A673 (cell line): ENCODE measurements around the gene ACOT8. TPM values are rescaled to one million over a fixed set of nuclear protein-coding genes. Genes with fewer than 3 reads are reported as not detected.

ENCODE experiments used
- BruUV-seq: library from RNA; stranded (reverse); fragments of 400-500 nt; replicated peaks from 2 replicates; lab custom pipeline; 2021; lab: Mats Ljungman, UMichigan
- CTCF ChIA-PET: fragments of 300-600 bp; sonication (Branson Sonifier 250); formaldehyde crosslinking; loops from one replicate; lab custom pipeline; 2022; ENCODE audit warnings: antibody characterized with exemption; lab: Charles Lee
- POLR2A ChIA-PET: fragments of 300-600 bp; sonication (Branson Sonifier 250); formaldehyde crosslinking; loops from one replicate; lab custom pipeline; 2022; ENCODE audit warnings: antibody characterized with exemption; ENCODE audit not compliant: low non-redundant PET; lab: Charles Lee
- DNase-seq: peaks from one replicate; pipeline ENCODE4 v3.0.0-alpha.2; 2015; ENCODE audit warnings: low spot score
- H3K27ac ChIP-seq: fragments of 200-600 bp; sonication (generic); 2 replicates; pipeline ENCODE4 v1.5.1; 2016; ENCODE audit warnings: mixed run types, low read depth, mild to moderate bottlenecking, mixed read lengths, antibody characterized with exemption, low read length; ENCODE audit not compliant: poor library complexity, severe bottlenecking
- H3K27me3 ChIP-seq: fragments of 200-600 bp; sonication (generic); replicated peaks from 2 replicates; pipeline ENCODE4 v1.6.1; 2017; ENCODE audit warnings: mixed run types, low read depth, mild to moderate bottlenecking, mixed read lengths, antibody characterized with exemption, low read length; ENCODE audit not compliant: insufficient read depth, poor library complexity
- H3K36me3 ChIP-seq: fragments of 200-600 bp; sonication (generic); 2 replicates; pipeline ENCODE4 v1.6.1; 2016; ENCODE audit warnings: mixed run types, mild to moderate bottlenecking, mixed read lengths, antibody characterized with exemption, low read length; ENCODE audit not compliant: insufficient read depth, poor library complexity, severe bottlenecking
- H3K4me1 ChIP-seq: fragments of 200-600 bp; sonication (generic); 2 replicates; pipeline ENCODE4 v1.6.1; 2017; ENCODE audit warnings: mixed run types, mild to moderate bottlenecking, mixed read lengths, antibody characterized with exemption, low read length; ENCODE audit not compliant: insufficient read depth, poor library complexity, severe bottlenecking
- H3K4me3 ChIP-seq: fragments of 200-600 bp; sonication (generic); 2 replicates; pipeline ENCODE4 v1.5.1; 2016; ENCODE audit warnings: low read depth, mixed run types, mild to moderate bottlenecking, mixed read lengths, low read length; ENCODE audit not compliant: poor library complexity, severe bottlenecking
- H3K9me3 ChIP-seq: fragments of 200-600 bp; sonication (generic); 2 replicates; pipeline ENCODE4 v1.6.1; 2016; ENCODE audit warnings: mixed run types, low read depth, mild to moderate bottlenecking, mixed read lengths, antibody characterized with exemption, low read length; ENCODE audit not compliant: poor library complexity, severe bottlenecking
- CTCF ChIP-seq: fragments of 300-800, 200-600 bp; sonication (generic); conservative IDR thresholded peaks from 2 replicates; pipeline ENCODE4 v1.5.1; 2017; ENCODE audit warnings: low read depth, mild to moderate bottlenecking, antibody characterized with exemption, low read length, moderate library complexity, mixed read lengths
- EZH2 ChIP-seq: fragments of 200-600 bp; sonication (generic); IDR thresholded peaks from 2 replicates; pipeline ENCODE4 v1.6.1; 2017; ENCODE audit warnings: borderline replicate concordance, low read depth, mild to moderate bottlenecking, mixed read lengths, antibody characterized with exemption, low read length; ENCODE audit not compliant: poor library complexity, severe bottlenecking
- intact Hi-C: fragments of 100-400 bp; cut with micrococcal nuclease; formaldehyde crosslinking; loops from one replicate; pipeline ENCODE4 v1.10.0; 2022; ENCODE audit not compliant: unreplicated experiment
- total RNA-seq: library from RNA; stranded (reverse); gene quantifications from 2 replicates; pipeline ENCODE4 v1.2.3, GENCODE V29; 2021

ACOT8 gene
- total RNA-seq, 1 experiment from 2014 or later = 16.9 TPM

GRCh38 chr20:45817376-45818194 is 39.6 kb downstream of the ACOT8 start:
- TF ChIP-seq EZH2 = no peak
- no peak for TF ChIP-seq CTCF
- H3K4me3 ChIP-seq = no peak overlapping the region
- H3K27ac ChIP-seq = peak overlapping the region; percentile 51
- no peaks in the 10 kb centered on the region for H3K27me3 ChIP-seq
- H3K36me3 ChIP-seq = peaks cover 47% of the 10 kb centered on the region
- no peak for DNase-seq
- no TSS peak for BruUV-seq
- CTCF ChIA-PET = no interaction called here
- no peaks in the 10 kb centered on the region for H3K9me3 ChIP-seq
- intact Hi-C loops = no loop called here
- POLR2A ChIA-PET = interaction anchor here (0.6 kb wide), 1 partner anchor 50 kb away, joined by 5 read pairs; no protein-coding TSS in a partner anchor
- H3K4me1 ChIP-seq = peaks cover 6% of the 10 kb centered on the region

GRCh38 chr20:45816951-45817350 is 40.2 kb downstream of the ACOT8 start:
- Histone ChIP-seq H3K9me3 (no peaks in the 10 kb centered on the region), H3K36me3 (peaks cover 47% of the 10 kb centered on the region), H3K4me1 (peaks cover 7% of the 10 kb centered on the region), H3K27ac (peak overlapping the region; percentile 51), H3K4me3 (no peak overlapping the region), H3K27me3 (no peaks in the 10 kb centered on the region)
- CTCF ChIA-PET = no interaction called here
- intact Hi-C loops = no loop called here
- TF ChIP-seq CTCF (no peak), EZH2 (no peak)
- BruUV-seq = no TSS peak
- no peak for DNase-seq
- POLR2A ChIA-PET = no interaction called here

- no peaks in the 10 kb centered on the region for H3K9me3 ChIP-seq
- peak overlapping the region; percentile 8 for H3K27ac ChIP-seq
- no peak for DNase-seq
- H3K36me3 ChIP-seq = peaks cover 71% of the 10 kb centered on the region
- H3K27me3 ChIP-seq = no peaks in the 10 kb centered on the region
- ChIA-PET POLR2A (no interaction called here), CTCF (no interaction called here)
- no TSS peak for BruUV-seq
- peaks cover 8% of the 10 kb centered on the region for H3K4me1 ChIP-seq
- peak overlapping the region; percentile 96 for H3K4me3 ChIP-seq
- intact Hi-C loops = no loop called here
- no peak for TF ChIP-seq EZH2
- TF ChIP-seq CTCF = no peak
Observed at GRCh38 chr20:45814314-45814713, 42.9 kb downstream of the ACOT8 start.
